PC-3 (cell line): Measurements from ENCODE around the gene TNNC1. TPM values are rescaled to one million over a fixed set of nuclear protein-coding genes. Genes with fewer than 3 reads are reported as not detected.

ENCODE experiments used
- ATAC-seq: fragments of 200-7000 bp; cut with Tn5 transposase; 2 replicates; pipeline ENCODE4 v1.9.1; 2020; ENCODE audit warnings: mild to moderate bottlenecking, moderate library complexity
- BruUV-seq: library from RNA; stranded (reverse); fragments of 400-500 nt; replicated peaks from 2 replicates; lab custom pipeline; 2021; lab: Mats Ljungman, UMichigan
- CTCF ChIA-PET: fragments of 300-600 bp; sonication (Branson Sonifier 250); formaldehyde crosslinking; loops from one replicate; lab custom pipeline; 2022; ENCODE audit warnings: antibody characterized with exemption; lab: Charles Lee
- POLR2A ChIA-PET: fragments of 300-600 bp; sonication (Branson Sonifier 250); formaldehyde crosslinking; loops from one replicate; lab custom pipeline; 2022; ENCODE audit warnings: antibody characterized with exemption; ENCODE audit not compliant: unreplicated experiment; lab: Charles Lee
- DNase-seq: peaks from one replicate; pipeline ENCODE4 v3.0.0-alpha.2; 2015
- H2AFZ ChIP-seq: fragments of 300-600 bp; sonication (generic); 2 replicates; pipeline ENCODE4 v1.6.0; 2016; ENCODE audit warnings: antibody characterized with exemption, low read length
- H3F3A ChIP-seq: fragments of 300-600 bp; sonication (generic); one replicate; pipeline ENCODE4 v1.6.0; 2017; ENCODE audit warnings: antibody characterized with exemption, low read length, control low read depth, mild to moderate bottlenecking; ENCODE audit not compliant: unreplicated experiment
- H3K27ac ChIP-seq: fragments of 300-600 bp; sonication (generic); 2 replicates; pipeline ENCODE4 v1.5.1; 2016; ENCODE audit warnings: mild to moderate bottlenecking, low read length
- H3K27me3 ChIP-seq: fragments of 300-600 bp; sonication (generic); 2 replicates; pipeline ENCODE4 v1.6.1; 2016; ENCODE audit warnings: low read length, mixed read lengths
- H3K36me3 ChIP-seq: fragments of 300-600 bp; sonication (generic); 2 replicates; pipeline ENCODE4 v1.6.1; 2016; ENCODE audit warnings: low read depth, mixed run types, low read length, mixed read lengths
- H3K4me1 ChIP-seq: fragments of 300-600 bp; sonication (generic); 2 replicates; pipeline ENCODE4 v1.5.1; 2016; ENCODE audit warnings: low read length; ENCODE audit not compliant: insufficient read depth
- H3K4me2 ChIP-seq: fragments of 300-600 bp; sonication (generic); 2 replicates; pipeline ENCODE4 v1.6.0; 2016; ENCODE audit warnings: low read length
- H3K4me3 ChIP-seq: fragments of 300-600 bp; sonication (generic); 2 replicates; pipeline ENCODE4 v1.5.1; 2016; ENCODE audit warnings: mild to moderate bottlenecking, low read length, mixed read lengths
- H3K79me2 ChIP-seq: fragments of 300-600 bp; sonication (generic); 2 replicates; pipeline ENCODE4 v1.6.1; 2017; ENCODE audit warnings: low read length, mixed read lengths
- H3K9ac ChIP-seq: fragments of 300-600 bp; sonication (generic); 2 replicates; pipeline ENCODE4 v1.6.0; 2016; ENCODE audit warnings: mild to moderate bottlenecking, low read length
- H3K9me2 ChIP-seq: fragments of 300-600 bp; sonication (generic); replicated peaks from 2 replicates; pipeline ENCODE4 v1.6.1; 2016; ENCODE audit warnings: mixed run types, low read length, mixed read lengths
- H3K9me3 ChIP-seq: fragments of 300-600 bp; sonication (generic); 2 replicates; pipeline ENCODE4 v1.6.1; 2016; ENCODE audit warnings: low read length, mixed read lengths
- H4K20me1 ChIP-seq: fragments of 300-600 bp; sonication (generic); 2 replicates; pipeline ENCODE4 v1.6.1; 2016; ENCODE audit warnings: low read length, mixed read lengths
- CTCF ChIP-seq: fragments of 300-600 bp; sonication (generic); conservative IDR thresholded peaks from 2 replicates; pipeline ENCODE4 v1.5.1; 2017; ENCODE audit warnings: antibody characterized with exemption, low read depth, mild to moderate bottlenecking, low read length
- EZH2 ChIP-seq: fragments of 300-600 bp; sonication (generic); IDR thresholded peaks from one replicate; pipeline ENCODE4 v1.6.1; 2017; ENCODE audit warnings: antibody characterized with exemption, mild to moderate bottlenecking, low read length; ENCODE audit not compliant: unreplicated experiment
- EZH2phosphoT487 ChIP-seq: fragments of 300-600 bp; sonication (generic); IDR thresholded peaks from 2 replicates; pipeline ENCODE4 v1.6.1; 2018; ENCODE audit warnings: mild to moderate bottlenecking, antibody characterized with exemption, low read length, borderline replicate concordance
- intact Hi-C: fragments of 100-400 bp; cut with micrococcal nuclease; formaldehyde crosslinking; loops from 2 replicates; pipeline ENCODE4 v1.9.0; 2023
- total RNA-seq: library from RNA; depleted of rRNA; stranded (reverse); fragments of >200 nt; gene quantifications from 2 replicates; pipeline ENCODE4 v1.2.3, GENCODE V29; 2014

The TNNC1 gene
- total RNA-seq, 1 experiment from 2014 or later = 4.9 TPM

DNA sequence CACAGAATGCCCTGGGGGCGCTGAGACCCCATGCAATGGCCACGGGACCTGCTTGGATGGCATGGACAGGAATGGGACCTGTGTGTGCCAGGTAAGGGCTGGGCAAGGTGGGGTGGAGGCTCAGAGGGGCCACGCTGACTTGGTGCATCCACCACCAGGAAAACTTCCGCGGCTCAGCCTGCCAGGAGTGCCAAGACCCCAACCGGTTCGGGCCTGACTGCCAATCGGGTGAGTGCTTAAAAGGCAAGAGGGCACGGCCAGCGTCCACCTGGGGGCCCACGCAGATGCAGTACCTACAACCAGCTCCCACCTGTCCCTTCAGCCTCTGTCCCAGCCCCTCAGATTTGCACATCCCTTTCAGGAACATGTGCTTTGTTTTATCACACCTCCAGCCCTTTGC, 48.2 kb upstream of the TNNC1 start:
- no TSS peak for BruUV-seq
- ATAC-seq = no peak
- peaks cover 4% of the 10 kb centered on the region; the same call in 1 of the 2 replicates for H3K4me1 ChIP-seq
- no peaks in the 10 kb centered on the region for H3F3A ChIP-seq
- intact Hi-C loops = no loop called here
- H3K27me3 ChIP-seq = no peaks in the 10 kb centered on the region
- no peak overlapping the region for H2AFZ ChIP-seq
- POLR2A ChIA-PET = no interaction called here
- H3K79me2 ChIP-seq = no peaks in the 10 kb centered on the region
- TF ChIP-seq EZH2 (no peak), CTCF (no peak), EZH2phosphoT487 (no peak)
- H3K9me3 ChIP-seq = no peaks in the 10 kb centered on the region
- no peak for DNase-seq
- no peak overlapping the region for H3K4me2 ChIP-seq
- H4K20me1 ChIP-seq = no peaks in the 10 kb centered on the region
- H3K27ac ChIP-seq = no peak overlapping the region
- CTCF ChIA-PET = interaction anchor here (0.5 kb wide), 1 partner anchor 90 kb away, joined by 5 read pairs; no protein-coding TSS in a partner anchor
- no peaks in the 10 kb centered on the region for H3K36me3 ChIP-seq
- no peak overlapping the region for H3K9ac ChIP-seq
- H3K4me3 ChIP-seq = no peak overlapping the region
- H3K9me2 ChIP-seq = no peaks in the 10 kb centered on the region

- DNase-seq (no peak), ATAC-seq (no peak)
- Histone ChIP-seq H3K79me2 (no peaks in the 10 kb centered on the region), H3K9me2 (no peaks in the 10 kb centered on the region), H3F3A (no peaks in the 10 kb centered on the region), H2AFZ (no peak overlapping the region), H3K4me2 (no peak overlapping the region), H3K4me3 (no peak overlapping the region), H3K27me3 (no peaks in the 10 kb centered on the region), H3K9me3 (no peaks in the 10 kb centered on the region), H3K4me1 (no peaks in the 10 kb centered on the region), H3K27ac (no peak overlapping the region), H3K36me3 (no peaks in the 10 kb centered on the region), H3K9ac (no peak overlapping the region), H4K20me1 (no peaks in the 10 kb centered on the region)
- ChIA-PET POLR2A (no interaction called here), CTCF (no interaction called here)
- intact Hi-C loops = no loop called here
- TF ChIP-seq CTCF (no peak), EZH2 (no peak), EZH2phosphoT487 (no peak)
- BruUV-seq = no TSS peak
Measured at GRCh38 chr3:52501046-52501445, 47.2 kb upstream of the TNNC1 start.

DNA sequence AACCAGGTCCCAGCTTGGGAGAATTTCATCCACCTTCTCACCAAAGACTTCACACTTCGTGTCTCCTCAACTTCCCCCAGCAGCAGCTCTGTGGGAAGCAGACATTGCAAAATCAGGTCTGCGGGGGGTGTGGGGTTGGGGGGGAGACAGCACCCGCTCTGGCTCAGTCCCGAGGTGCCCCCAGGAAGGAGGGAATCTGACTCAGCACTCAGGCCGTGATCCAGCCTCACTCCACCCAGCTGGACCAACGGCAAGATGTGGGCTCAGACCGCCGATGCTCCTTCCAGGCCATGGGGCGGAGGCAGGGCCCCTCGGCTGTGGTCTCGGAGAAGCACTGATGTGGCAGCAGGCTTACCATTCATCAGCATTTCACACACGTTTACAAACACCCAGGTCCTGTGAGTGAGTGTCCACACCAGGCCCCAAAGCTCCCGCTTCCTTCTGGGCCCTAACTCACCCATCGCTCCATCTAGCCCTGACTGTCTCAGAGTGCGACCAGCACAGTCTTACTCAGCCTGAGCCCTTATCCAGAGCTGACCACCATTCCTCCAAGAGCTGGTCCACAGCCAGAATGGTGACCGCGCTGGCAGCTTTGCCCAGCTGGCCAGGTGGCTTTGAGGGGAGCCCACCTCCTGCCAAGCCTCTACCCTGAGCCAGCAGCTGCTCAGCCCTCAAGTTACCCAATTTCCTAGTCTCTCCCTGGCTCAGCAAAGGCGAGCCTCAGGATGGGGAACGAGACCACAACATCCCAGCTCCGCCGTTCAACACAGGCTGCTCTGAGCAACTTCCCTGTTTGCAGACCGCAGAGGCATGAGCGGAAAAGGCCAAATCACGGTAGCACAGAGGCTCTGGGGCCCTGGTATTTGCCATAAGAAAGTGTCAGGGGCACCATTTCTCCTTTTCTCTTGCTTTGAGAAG, 44.6 kb upstream of the TNNC1 start:
- no peaks in the 10 kb centered on the region for H3K36me3 ChIP-seq
- no peak overlapping the region for H3K9ac ChIP-seq
- no peak overlapping the region for H3K4me2 ChIP-seq
- no peaks in the 10 kb centered on the region for H3K27me3 ChIP-seq
- ATAC-seq (no peak), DNase-seq (no peak)
- H3K27ac ChIP-seq = no peak overlapping the region
- intact Hi-C loops = no loop called here
- H4K20me1 ChIP-seq = no peaks in the 10 kb centered on the region
- H2AFZ ChIP-seq = no peak overlapping the region
- no peak overlapping the region for H3K4me3 ChIP-seq
- TF ChIP-seq EZH2phosphoT487 (no peak), EZH2 (no peak), CTCF (no peak)
- H3K9me3 ChIP-seq = no peaks in the 10 kb centered on the region
- no peaks in the 10 kb centered on the region for H3K9me2 ChIP-seq
- no peaks in the 10 kb centered on the region for H3F3A ChIP-seq
- CTCF ChIA-PET = no interaction called here
- POLR2A ChIA-PET = no interaction called here
- H3K79me2 ChIP-seq = no peaks in the 10 kb centered on the region
- BruUV-seq = no TSS peak
- H3K4me1 ChIP-seq = no peaks in the 10 kb centered on the region
